DND-41 (cell line): ENCODE data around the gene TBC1D5.

Experiments
- ATAC-seq: fragments of 200-7000 bp; cut with Tn5 transposase; 3 replicates; pipeline ENCODE4 v1.9.1; 2021; ENCODE audit warnings: low read depth; ENCODE audit not compliant: insufficient read depth
- DNase-seq: peaks from one replicate; pipeline ENCODE4 v3.0.0-alpha.2; 2020
- H2AFZ ChIP-seq: 2 replicates; pipeline ENCODE4 v1.6.0; 2012; ENCODE audit warnings: low read depth, low read length
- H3K27ac ChIP-seq: 2 replicates; pipeline ENCODE4 v1.5.1; 2012; ENCODE audit warnings: low read length, inconsistent platforms
- H3K27me3 ChIP-seq: fragments of 200-600 bp; sonication (generic); 2 replicates; pipeline ENCODE4 v1.6.0; 2012; ENCODE audit warnings: low read length, mild to moderate bottlenecking, inconsistent platforms; ENCODE audit not compliant: insufficient read depth, poor library complexity
- H3K36me3 ChIP-seq: 2 replicates; pipeline ENCODE4 v1.5.1; 2012; ENCODE audit warnings: low read length, inconsistent platforms; ENCODE audit not compliant: insufficient read depth
- H3K4me1 ChIP-seq: 2 replicates; pipeline ENCODE4 v1.5.1; 2012; ENCODE audit warnings: mild to moderate bottlenecking, low read length; ENCODE audit not compliant: insufficient read depth
- H3K4me2 ChIP-seq: 2 replicates; pipeline ENCODE4 v1.6.0; 2012; ENCODE audit warnings: mild to moderate bottlenecking, moderate library complexity, low read length, inconsistent platforms; ENCODE audit not compliant: insufficient read depth
- H3K4me3 ChIP-seq, 2 experiments: fragments of 200-600 bp in 1 of 2; shearing (Covaris generic) in 1 of 2; 2 replicates each; pipeline ENCODE4 v1.5.1; 2012 to 2016; ENCODE audit warnings: inconsistent platforms in 2 of 2, low read length in 2 of 2, mild to moderate bottlenecking in 2 of 2, low read depth in 1 of 2, moderate library complexity in 1 of 2
- H3K79me2 ChIP-seq: 2 replicates; pipeline ENCODE4 v1.6.0; 2012; ENCODE audit warnings: low read length, inconsistent platforms; ENCODE audit not compliant: insufficient read depth
- H3K9ac ChIP-seq: 2 replicates; pipeline ENCODE4 v1.6.0; 2012; ENCODE audit warnings: low read depth, mild to moderate bottlenecking, inconsistent platforms, low read length, moderate library complexity
- H3K9me3 ChIP-seq: 2 replicates; pipeline ENCODE4 v1.5.1; 2012; ENCODE audit warnings: low read length, moderate library complexity, mild to moderate bottlenecking, inconsistent platforms; ENCODE audit not compliant: insufficient read depth, severe bottlenecking
- H4K20me1 ChIP-seq: 2 replicates; pipeline ENCODE4 v1.6.0; 2012; ENCODE audit warnings: low read length; ENCODE audit not compliant: insufficient read depth
- EZH2 ChIP-seq: IDR thresholded peaks from 3 replicates; pipeline ENCODE4 v1.6.1; 2012; ENCODE audit warnings: borderline replicate concordance, low read depth, mild to moderate bottlenecking, moderate library complexity, low read length, inconsistent platforms; ENCODE audit not compliant: severe bottlenecking
- TF ChIP-seq, protein P1 (sequence below): IDR thresholded peaks from 2 replicates; pipeline ENCODE4 v1.5.1; 2012; ENCODE audit warnings: borderline replicate concordance, low read length, moderate library complexity, mild to moderate bottlenecking; ENCODE audit not compliant: poor library complexity, severe bottlenecking; ENCODE audit errors: extremely low read depth

TBC1D5 gene

GRCh38 chr3:17201538-17201937, 540.9 kb downstream of the TBC1D5 start:
- Histone ChIP-seq H3K27ac (no peak overlapping the region), H2AFZ (no peak overlapping the region), H3K36me3 (peaks cover 41% of the 10 kb centered on the region), H3K4me3 (no peak overlapping the region), H3K79me2 (no peaks in the 10 kb centered on the region), H3K27me3 (no peaks in the 10 kb centered on the region), H3K9ac (no peak overlapping the region), H3K9me3 (peaks cover 20% of the 10 kb centered on the region), H3K4me1 (no peaks in the 10 kb centered on the region), H3K4me2 (no peak overlapping the region), H4K20me1 (no peaks in the 10 kb centered on the region)
- no peak for ATAC-seq
- DNase-seq = no peak
- TF ChIP-seq, protein P1, sequence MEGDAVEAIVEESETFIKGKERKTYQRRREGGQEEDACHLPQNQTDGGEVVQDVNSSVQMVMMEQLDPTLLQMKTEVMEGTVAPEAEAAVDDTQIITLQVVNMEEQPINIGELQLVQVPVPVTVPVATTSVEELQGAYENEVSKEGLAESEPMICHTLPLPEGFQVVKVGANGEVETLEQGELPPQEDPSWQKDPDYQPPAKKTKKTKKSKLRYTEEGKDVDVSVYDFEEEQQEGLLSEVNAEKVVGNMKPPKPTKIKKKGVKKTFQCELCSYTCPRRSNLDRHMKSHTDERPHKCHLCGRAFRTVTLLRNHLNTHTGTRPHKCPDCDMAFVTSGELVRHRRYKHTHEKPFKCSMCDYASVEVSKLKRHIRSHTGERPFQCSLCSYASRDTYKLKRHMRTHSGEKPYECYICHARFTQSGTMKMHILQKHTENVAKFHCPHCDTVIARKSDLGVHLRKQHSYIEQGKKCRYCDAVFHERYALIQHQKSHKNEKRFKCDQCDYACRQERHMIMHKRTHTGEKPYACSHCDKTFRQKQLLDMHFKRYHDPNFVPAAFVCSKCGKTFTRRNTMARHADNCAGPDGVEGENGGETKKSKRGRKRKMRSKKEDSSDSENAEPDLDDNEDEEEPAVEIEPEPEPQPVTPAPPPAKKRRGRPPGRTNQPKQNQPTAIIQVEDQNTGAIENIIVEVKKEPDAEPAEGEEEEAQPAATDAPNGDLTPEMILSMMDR = no peak
- TF ChIP-seq EZH2 = no peak

DNA sequence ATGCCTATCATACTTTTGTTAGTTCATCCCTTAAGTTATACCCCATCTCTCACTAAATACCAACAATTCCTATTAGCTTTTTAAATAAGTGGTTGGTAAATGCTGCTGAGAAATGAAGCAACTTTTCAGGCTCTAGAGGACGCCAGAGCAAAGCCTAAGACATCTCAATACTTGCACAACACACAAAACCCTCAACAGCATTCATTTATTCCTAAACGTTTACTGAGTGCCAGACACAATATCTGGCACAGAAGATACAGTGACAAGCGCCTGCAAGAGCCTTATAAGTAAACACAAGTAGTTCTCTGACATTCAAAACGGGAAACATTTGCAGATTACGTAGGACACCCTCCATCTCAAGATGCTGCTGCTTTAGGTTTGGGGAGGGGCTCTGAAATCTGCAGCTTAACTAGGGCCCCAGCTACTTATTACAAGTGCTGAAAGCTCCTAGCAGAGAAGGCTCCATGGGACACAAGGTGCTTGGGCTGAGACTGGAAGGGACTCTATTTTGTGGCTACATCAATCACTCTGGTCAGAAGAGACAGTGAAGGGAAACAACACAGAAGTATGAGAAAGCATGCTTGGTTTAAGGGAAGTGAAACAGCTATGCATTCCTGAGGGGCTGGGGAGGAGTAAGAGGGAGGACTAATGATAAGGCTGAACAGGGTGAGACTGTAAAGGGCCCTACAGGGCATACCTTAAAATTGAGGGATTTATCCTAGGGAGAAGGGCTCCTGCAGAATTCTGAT, 546.4 kb downstream of the TBC1D5 start:
- ATAC-seq = no peak
- Histone ChIP-seq H4K20me1 (no peaks in the 10 kb centered on the region), H3K79me2 (no peaks in the 10 kb centered on the region), H3K9me3 (no peaks in the 10 kb centered on the region), H2AFZ (no peak overlapping the region), H3K4me3 (no peak overlapping the region), H3K4me2 (no peak overlapping the region), H3K27me3 (no peaks in the 10 kb centered on the region), H3K36me3 (peaks cover 12% of the 10 kb centered on the region; the same call in 1 of the 2 replicates), H3K4me1 (no peaks in the 10 kb centered on the region), H3K9ac (no peak overlapping the region), H3K27ac (no peak overlapping the region)
- TF ChIP-seq, protein P1 = no peak
- TF ChIP-seq EZH2 = no peak
- no peak for DNase-seq

- no peak for TF ChIP-seq EZH2
- no peak overlapping the region for H3K4me2 ChIP-seq
- H4K20me1 ChIP-seq = no peaks in the 10 kb centered on the region
- H3K4me3 ChIP-seq = no peak overlapping the region
- no peaks in the 10 kb centered on the region for H3K79me2 ChIP-seq
- ATAC-seq (peak; percentile 52; the same call in 2 of the 3 replicates), DNase-seq (peak; percentile 14)
- H3K36me3 ChIP-seq = peaks cover 10% of the 10 kb centered on the region; the same call in 1 of the 2 replicates
- no peaks in the 10 kb centered on the region for H3K4me1 ChIP-seq
- H3K9me3 ChIP-seq = no peaks in the 10 kb centered on the region
- no peak overlapping the region for H3K27ac ChIP-seq
- no peaks in the 10 kb centered on the region for H3K27me3 ChIP-seq
- H2AFZ ChIP-seq = no peak overlapping the region
- H3K9ac ChIP-seq = no peak overlapping the region
These were observed 547.2 kb downstream of the TBC1D5 start for GRCh38 chr3:17195192-17195611.

GRCh38 chr3:17194116-17194515, 548.3 kb downstream of the TBC1D5 start:
- DNase-seq = no peak
- TF ChIP-seq, protein P1 = no peak
- no peak for TF ChIP-seq EZH2
- H3K4me2 ChIP-seq = no peak overlapping the region

More at GRCh38 chr3:17194116-17194515, 548.3 kb downstream of the TBC1D5 start:
- Histone ChIP-seq H2AFZ (no peak overlapping the region), H3K4me3 (no peak overlapping the region), H3K4me1 (no peaks in the 10 kb centered on the region), H3K9me3 (no peaks in the 10 kb centered on the region), H3K27ac (no peak overlapping the region), H3K36me3 (peaks cover 3% of the 10 kb centered on the region; the same call in 1 of the 2 replicates), H3K27me3 (no peaks in the 10 kb centered on the region), H4K20me1 (no peaks in the 10 kb centered on the region), H3K79me2 (no peaks in the 10 kb centered on the region), H3K9ac (no peak overlapping the region)
- ATAC-seq = no peak
